Dendritic cell treated with granulocyte-macrophage colony-stimulating factor and Interleukin-4, amounts not matched to agents 40 ng/mL and 50 ng/mL, for 4 days (primary cell): ENCODE measurements around the gene ACP4.
A peak's percentile ranks its signal among the peaks of the same experiment; 100 is the strongest.

Experiments
- H3K27ac Mint-ChIP-seq: one replicate; pipeline ENCODE4 v1.8.0; 2022; ENCODE audit warnings: mild to moderate bottlenecking, mixed read lengths
- H3K27me3 Mint-ChIP-seq: one replicate; pipeline ENCODE4 v1.8.0; 2022; ENCODE audit warnings: mild to moderate bottlenecking, mixed read lengths
- H3K36me3 Mint-ChIP-seq: one replicate; pipeline ENCODE4 v1.8.0; 2022; ENCODE audit warnings: low read depth, mixed read lengths
- H3K4me1 Mint-ChIP-seq: one replicate; pipeline ENCODE4 v1.8.0; 2022; ENCODE audit warnings: low read depth, mixed read lengths
- H3K4me3 Mint-ChIP-seq: one replicate; pipeline ENCODE4 v1.8.0; 2022; ENCODE audit warnings: mild to moderate bottlenecking, moderate library complexity, mixed read lengths
- H3K9me3 Mint-ChIP-seq: one replicate; pipeline ENCODE4 v1.8.0; 2022; ENCODE audit warnings: mixed read lengths
- intact Hi-C: fragments of 100-400 bp; cut with micrococcal nuclease; formaldehyde crosslinking; loops from one replicate; pipeline ENCODE4 v1.15.0; 2022

ACP4 gene

DNA sequence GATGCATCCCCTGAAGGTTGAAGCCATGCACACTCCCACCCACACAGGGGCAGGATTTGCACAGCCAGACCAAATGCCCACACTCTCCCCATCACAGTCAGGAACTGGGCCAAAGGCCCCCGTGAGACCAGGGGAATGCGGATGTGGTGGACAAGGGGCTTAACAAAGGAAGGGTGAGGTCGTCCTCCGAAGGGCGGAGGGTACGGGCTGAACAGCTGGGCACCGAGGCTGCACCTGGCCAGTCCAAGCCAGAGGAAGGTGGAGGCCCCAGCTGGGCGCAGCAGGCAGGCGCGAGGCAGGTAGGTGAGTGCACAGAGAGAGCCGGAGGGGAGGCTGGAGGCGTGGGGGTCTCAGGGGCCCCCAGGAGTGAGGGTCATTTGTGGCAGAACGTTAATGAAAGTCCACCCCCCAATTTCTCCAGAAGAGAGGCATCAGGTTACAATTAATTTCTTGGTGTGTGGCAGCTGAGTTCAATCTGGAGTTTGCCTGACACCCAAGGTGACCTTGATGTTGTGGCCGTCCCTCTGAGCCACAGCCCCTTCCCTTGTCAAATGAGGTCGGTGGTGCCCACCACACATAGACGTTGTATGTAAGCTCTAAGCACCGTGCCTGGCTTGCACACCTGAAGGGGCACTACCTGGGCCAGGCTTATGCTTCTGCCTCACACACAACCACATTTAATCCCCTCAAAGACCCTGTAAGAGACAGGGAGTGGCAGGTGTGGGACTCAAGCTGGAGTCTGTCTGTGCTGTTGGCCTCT, 40.2 kb downstream of the ACP4 start:
- Mint-ChIP-seq H3K4me3 (no peak overlapping the region), H3K4me1 (no peaks in the 10 kb centered on the region), H3K27me3 (peaks cover 56% of the 10 kb centered on the region), H3K36me3 (no peaks in the 10 kb centered on the region), H3K9me3 (no peaks in the 10 kb centered on the region), H3K27ac (no peak overlapping the region)
- intact Hi-C loops: no loop called here

DNA sequence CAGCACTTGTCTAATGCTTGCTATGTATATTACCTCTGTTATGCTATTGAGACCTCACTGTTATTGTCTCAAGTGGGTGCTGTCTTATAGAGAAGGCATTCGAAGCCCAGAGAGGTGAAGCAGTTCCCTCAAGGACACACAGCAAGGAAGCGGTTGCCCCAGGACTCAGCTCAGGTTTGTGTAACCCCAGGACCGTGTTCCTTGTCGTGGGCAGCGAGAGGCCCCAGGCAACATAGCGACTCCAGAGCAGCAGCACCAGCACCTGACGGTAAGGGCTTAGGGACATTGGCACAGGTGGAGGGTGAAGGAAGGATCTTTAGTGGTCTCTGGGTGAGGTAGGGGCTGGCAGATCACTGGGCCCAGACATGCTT, 40.8 kb downstream of the ACP4 start:
- H3K4me1 Mint-ChIP-seq: peaks cover under 1% of the 10 kb centered on the region
- intact Hi-C loops: no loop called here
- no peaks in the 10 kb centered on the region for H3K36me3 Mint-ChIP-seq
- no peak overlapping the region for H3K4me3 Mint-ChIP-seq
- H3K9me3 Mint-ChIP-seq: no peaks in the 10 kb centered on the region
- H3K27ac Mint-ChIP-seq: no peak overlapping the region
- peaks cover 60% of the 10 kb centered on the region for H3K27me3 Mint-ChIP-seq

DNA sequence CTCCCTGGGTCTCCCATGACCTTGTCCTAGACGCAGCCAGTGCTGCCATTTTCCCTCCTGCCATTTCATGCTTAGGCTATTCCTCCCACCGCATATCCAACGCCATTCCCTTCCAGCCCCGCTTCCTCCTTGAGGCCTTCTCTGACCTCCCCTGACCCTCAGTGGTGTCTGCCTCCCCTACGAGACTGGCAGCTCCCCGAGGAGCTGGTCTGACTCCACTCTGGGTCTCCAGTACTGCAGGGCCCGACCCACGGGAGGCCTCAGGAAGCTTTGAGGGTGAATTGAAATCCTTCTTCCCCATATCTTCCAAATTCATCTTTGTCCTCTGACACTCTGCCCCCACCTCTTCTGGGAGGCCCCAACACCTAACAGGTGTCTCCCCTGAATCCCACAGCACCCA, 42.5 kb downstream of the ACP4 start:
- intact Hi-C loops: no loop called here
- Mint-ChIP-seq H3K4me1 (peaks cover 9% of the 10 kb centered on the region), H3K36me3 (no peaks in the 10 kb centered on the region), H3K27ac (no peak overlapping the region), H3K27me3 (peaks cover 63% of the 10 kb centered on the region), H3K9me3 (no peaks in the 10 kb centered on the region), H3K4me3 (no peak overlapping the region)

DNA sequence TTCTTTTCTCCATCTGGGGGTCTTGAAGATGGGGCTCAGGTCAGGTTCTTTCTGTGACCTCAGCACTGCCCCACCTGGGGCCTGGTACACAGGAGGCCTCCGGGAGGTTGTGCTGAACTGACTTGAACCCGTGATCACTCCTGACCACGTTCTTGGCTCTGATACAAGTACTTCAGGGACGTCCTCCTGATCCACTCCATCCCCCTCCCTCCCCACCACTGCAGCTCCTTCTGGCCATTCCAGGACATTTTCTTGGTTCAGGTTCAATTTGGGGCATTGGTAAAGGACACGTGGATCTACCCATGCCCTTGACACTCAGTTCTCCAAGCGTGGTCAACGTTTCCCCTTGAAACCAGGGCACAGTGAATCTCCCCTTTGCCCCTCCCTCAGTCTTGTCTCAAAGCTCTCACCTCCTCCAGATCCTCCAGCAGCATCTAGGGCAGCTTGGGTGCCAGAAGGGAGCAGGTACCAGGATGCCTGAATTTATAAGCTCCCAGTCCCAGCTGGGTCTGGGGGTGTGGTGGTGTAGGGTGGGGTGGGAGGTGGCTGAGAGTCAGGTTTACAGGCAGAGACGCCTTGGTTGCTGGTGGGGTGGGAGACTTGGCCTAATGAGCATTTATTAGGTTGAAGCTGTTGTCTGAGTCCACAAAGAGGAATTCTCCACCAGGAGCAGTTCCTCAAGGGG, 43.0 kb downstream of the ACP4 start, which contains the start of gene KLK15:
Gene KLK15 (minus strand): TSS at position 458 of the 685 bp plus-strand sequence. CDS start 2,082 bp downstream, outside the sequence.
- no peaks in the 10 kb centered on the region for H3K9me3 Mint-ChIP-seq
- peaks cover 63% of the 10 kb centered on the region for H3K27me3 Mint-ChIP-seq
- no peak within 1 kb of the TSS for H3K4me3 Mint-ChIP-seq
- H3K27ac Mint-ChIP-seq: no peak within 1 kb of the TSS
- peaks cover 9% of the 10 kb centered on the region for H3K4me1 Mint-ChIP-seq
- no peaks in the 10 kb centered on the region for H3K36me3 Mint-ChIP-seq
- intact Hi-C loops: no loop called here

DNA sequence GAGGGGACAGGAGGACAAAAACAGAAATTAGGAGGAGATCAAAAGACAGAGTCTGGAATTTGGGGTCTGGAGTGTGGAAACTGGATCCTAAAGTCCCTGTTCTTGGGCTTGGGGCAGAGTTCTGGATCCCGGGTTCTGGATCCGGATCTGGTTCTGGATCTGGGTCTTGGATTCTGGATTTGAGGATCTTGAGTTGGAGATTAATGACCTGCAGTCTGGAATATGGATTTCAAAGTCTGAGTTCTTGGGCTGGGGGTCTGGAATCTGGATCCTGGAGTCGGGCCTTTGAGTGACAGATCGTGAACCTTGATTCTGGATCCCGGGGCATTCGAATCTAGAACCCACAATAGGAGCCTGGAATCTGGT, 43.6 kb downstream of the ACP4 start:
- Mint-ChIP-seq H3K36me3 (no peaks in the 10 kb centered on the region), H3K27ac (no peak overlapping the region), H3K4me3 (no peak overlapping the region), H3K27me3 (peaks cover 65% of the 10 kb centered on the region), H3K4me1 (peaks cover 9% of the 10 kb centered on the region), H3K9me3 (no peaks in the 10 kb centered on the region)
- intact Hi-C loops: no loop called here

DNA sequence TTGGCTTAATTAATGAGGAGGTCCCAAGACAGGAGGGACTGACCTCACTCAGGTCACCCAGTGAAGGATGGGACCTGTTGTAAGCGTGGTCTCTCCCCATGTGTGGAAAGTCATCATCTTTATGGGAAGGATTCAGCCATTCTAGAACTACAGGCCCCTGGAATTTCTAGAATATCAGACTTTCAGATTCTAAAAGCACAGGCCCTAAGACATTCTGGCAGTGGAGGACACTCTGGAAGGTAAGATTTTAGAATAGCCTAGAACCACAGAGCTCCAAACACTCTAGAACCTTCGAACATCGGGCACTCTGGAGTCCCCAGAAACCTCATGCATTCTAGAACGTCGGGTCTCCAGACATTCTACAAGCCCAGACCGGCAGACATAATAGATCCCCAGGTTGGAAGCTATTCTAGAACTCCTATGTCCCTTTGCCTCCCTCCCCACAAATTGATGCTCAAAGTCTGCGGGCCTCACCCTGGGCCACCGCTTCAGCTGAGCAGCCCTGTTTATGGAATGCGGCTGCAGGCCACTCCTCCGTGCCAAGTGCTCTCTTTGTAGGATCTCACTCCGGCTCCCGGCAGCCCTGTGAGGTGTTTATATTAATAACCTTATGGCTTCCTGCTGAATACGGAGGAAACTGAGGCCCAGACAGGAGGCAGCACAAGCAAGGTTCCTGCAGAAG, 45.0 kb downstream of the ACP4 start:
- H3K27me3 Mint-ChIP-seq: peaks cover 69% of the 10 kb centered on the region
- intact Hi-C loops: no loop called here
- peak overlapping the region; percentile 62 for H3K27ac Mint-ChIP-seq
- no peaks in the 10 kb centered on the region for H3K36me3 Mint-ChIP-seq
- peaks cover 9% of the 10 kb centered on the region for H3K4me1 Mint-ChIP-seq
- H3K4me3 Mint-ChIP-seq: peak overlapping the region; percentile 71
- no peaks in the 10 kb centered on the region for H3K9me3 Mint-ChIP-seq

DNA sequence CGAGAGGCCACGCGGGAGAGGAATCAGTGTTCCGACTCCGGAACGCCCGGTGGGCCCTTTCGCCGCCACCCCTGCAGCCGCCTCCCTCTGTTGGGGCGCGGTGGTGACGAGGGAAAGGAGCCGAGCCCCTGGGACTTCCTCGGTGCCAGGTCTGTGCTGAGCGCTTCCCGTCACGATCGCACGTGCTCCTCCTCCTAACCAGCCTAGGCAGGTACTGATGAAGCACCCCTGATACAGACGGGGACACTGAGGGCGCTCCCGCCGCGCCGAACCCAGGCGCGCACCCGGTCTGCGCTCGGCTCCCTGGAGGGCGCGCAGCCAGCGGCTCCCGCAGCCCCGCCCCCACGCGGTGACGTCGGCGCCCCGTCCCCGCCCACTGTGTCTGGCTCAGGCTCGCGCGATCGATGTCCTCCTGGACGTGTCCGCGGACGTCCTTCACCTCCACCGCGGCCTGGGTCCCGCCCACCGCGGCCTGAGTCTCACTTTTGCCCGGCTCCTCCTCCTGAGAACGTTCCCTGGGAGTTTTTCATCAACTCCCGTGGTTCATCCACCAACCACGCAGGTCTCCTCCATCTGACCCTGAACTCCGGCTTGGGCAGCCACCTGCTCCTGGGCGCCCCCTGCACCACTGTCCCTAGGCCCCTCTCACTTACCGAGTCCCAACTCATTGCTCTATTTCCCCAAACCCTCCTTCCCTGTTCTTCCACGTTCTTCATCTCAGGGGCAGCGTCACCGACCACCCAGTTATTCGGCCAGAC, 45.7 kb downstream of the ACP4 start:
- no peaks in the 10 kb centered on the region for H3K36me3 Mint-ChIP-seq
- H3K4me1 Mint-ChIP-seq: peaks cover 9% of the 10 kb centered on the region
- peaks cover 69% of the 10 kb centered on the region for H3K27me3 Mint-ChIP-seq
- peak overlapping the region; percentile 62 for H3K27ac Mint-ChIP-seq
- peak overlapping the region; percentile 71 for H3K4me3 Mint-ChIP-seq
- no peaks in the 10 kb centered on the region for H3K9me3 Mint-ChIP-seq
- intact Hi-C loops: no loop called here

DNA sequence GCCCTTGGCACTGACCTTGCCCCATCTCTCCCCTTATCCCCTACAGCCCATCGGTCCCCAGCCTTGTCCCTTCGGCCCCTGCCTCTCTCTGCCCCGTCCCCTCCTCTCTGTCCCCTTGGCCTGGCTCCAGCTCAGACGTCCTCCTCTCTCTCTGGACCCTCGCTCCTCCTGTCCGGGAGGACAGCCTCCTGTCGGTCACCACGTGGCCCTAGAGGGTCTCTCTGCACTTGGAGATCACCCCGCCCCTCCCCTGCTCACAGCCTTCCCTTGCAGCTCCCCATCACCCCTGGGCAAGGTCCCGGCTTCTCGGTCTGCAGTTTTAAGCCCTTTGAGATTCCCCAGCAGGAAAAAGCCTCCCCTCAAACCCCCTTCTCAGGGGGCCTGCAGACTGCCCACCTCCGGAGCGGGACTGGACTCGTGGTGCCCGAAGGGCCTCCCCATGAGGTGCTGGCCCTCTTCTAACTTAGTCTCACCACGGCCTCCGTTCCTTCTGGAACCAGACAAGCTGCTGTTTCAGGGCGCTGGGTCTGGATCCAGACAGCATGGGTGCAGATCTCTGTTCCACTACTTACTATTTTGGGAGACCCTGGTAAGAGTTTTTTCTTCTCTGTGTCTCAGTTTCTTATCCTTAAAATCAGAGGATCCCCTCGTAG, 46.5 kb downstream of the ACP4 start:
- H3K27me3 Mint-ChIP-seq: peaks cover 66% of the 10 kb centered on the region
- peaks cover 9% of the 10 kb centered on the region for H3K4me1 Mint-ChIP-seq
- H3K27ac Mint-ChIP-seq: peak overlapping the region; percentile 62
- intact Hi-C loops: no loop called here
- peak overlapping the region; percentile 71 for H3K4me3 Mint-ChIP-seq
- no peaks in the 10 kb centered on the region for H3K36me3 Mint-ChIP-seq
- no peaks in the 10 kb centered on the region for H3K9me3 Mint-ChIP-seq

DNA sequence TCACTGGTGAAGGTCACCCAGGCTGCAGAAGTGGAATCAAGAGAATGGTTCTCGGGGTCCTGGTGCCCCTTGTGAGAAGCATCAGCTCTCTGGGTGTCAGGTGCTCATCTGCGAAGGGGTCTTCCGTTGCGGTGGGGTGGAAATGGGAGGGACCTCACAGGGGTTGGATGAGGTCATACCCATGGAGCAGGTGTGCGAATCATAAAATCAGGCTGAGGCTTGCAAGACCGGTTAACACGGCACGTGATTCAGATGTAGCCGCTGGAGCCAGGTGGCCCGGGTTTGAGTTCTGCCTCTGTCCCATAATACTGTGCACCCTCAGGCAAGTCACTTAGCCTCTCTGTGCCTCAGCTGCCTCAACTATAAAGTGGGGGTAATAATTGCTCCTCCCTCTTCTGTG, 47.1 kb downstream of the ACP4 start:
- intact Hi-C loops: no loop called here
- H3K4me3 Mint-ChIP-seq: no peak overlapping the region
- peaks cover 62% of the 10 kb centered on the region for H3K27me3 Mint-ChIP-seq
- no peak overlapping the region for H3K27ac Mint-ChIP-seq
- H3K36me3 Mint-ChIP-seq: no peaks in the 10 kb centered on the region
- peaks cover 9% of the 10 kb centered on the region for H3K4me1 Mint-ChIP-seq
- no peaks in the 10 kb centered on the region for H3K9me3 Mint-ChIP-seq

DNA sequence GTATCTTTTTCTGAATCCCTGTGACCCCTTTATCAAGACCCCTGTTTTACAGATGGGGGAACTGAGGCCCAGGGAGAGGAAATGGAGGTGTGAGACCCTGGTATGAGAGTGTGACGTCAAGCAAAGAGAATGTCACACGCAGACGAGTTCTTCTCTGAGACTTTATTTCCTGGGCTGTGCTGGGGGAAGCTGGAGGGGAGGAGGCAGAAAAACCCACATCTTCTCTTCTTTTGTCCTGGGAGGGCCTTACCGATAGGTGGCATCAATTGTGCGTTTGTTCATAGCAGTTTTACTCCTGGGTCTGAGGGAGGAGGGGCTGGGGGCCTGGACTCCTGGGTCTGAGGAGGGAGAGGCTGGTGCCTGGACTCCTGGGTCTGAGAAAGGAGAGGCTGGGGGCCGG, 48.0 kb downstream of the ACP4 start:
- H3K9me3 Mint-ChIP-seq: no peaks in the 10 kb centered on the region
- peaks cover 55% of the 10 kb centered on the region for H3K27me3 Mint-ChIP-seq
- intact Hi-C loops: no loop called here
- H3K36me3 Mint-ChIP-seq: no peaks in the 10 kb centered on the region
- peaks cover 9% of the 10 kb centered on the region for H3K4me1 Mint-ChIP-seq
- H3K4me3 Mint-ChIP-seq: no peak overlapping the region
- no peak overlapping the region for H3K27ac Mint-ChIP-seq

DNA sequence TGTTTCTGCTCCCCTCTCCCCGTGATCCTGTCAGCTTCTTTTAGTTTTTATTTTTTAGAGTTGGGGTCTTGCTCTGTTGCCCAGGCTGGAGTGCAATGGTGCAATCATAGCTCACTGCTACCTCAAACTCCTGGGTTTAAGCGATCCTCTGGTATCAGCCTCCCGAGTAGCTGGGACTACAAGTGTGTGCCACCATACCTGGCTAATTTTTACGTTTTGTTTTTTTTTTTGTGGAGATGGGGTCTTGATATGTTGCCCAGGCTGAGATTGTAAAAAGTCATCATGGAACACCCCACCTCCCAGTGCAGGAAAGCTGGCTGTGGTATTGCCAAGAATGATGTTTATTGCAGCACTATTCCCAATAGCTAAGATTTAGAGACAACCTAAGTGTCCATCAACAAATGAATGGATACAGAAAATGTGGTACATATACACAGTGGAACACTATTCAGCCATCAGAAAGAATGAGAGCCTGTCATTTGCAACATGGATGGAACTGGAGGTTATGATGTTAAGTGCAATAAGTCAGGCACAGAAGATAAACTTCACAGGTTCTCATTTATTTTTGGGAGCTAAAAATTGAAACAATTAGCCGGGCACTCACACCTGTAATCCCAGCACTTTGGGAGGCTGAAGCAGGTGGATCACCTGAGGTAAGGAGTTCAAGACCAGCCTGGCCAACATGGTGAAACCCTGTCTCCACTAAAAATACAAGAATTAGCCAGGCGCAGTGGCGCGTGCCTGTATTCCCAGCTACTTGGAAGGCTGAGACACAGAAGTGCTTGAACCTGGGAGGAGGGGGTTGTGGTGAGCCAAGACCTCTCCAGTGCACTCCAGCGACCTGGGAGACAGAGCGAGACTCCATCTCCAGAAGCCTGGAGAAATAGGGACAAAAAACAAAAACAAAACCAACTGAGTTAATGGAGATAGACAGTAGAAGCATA, 49.8 kb downstream of the ACP4 start:
- no peak overlapping the region for H3K27ac Mint-ChIP-seq
- intact Hi-C loops: no loop called here

DNA sequence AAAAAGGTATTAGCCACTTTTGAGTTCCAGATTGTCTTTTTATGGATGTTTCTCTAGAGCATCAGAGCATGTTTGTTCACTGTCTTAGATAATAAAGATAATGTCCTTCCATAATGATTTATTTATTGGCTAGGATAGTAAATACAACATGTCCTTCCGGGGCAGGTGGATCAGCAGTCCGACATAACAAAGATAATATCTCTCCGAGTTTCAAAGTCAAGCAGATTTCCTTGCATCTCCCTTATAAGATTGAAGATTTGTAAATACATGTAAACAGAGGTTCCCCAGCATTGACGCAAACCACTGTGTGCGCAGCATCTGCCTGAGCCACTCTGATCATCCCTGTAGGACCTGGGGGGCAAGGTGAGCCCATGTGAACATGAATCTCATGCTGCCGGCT, 51.9 kb downstream of the ACP4 start:
- no peak overlapping the region for H3K4me3 Mint-ChIP-seq
- H3K27ac Mint-ChIP-seq: no peak overlapping the region
- peaks cover 39% of the 10 kb centered on the region for H3K27me3 Mint-ChIP-seq
- intact Hi-C loops: no loop called here
- H3K36me3 Mint-ChIP-seq: no peaks in the 10 kb centered on the region
- H3K4me1 Mint-ChIP-seq: no peaks in the 10 kb centered on the region
- H3K9me3 Mint-ChIP-seq: no peaks in the 10 kb centered on the region

More for the DNA sequence above, 49.8 kb downstream of the ACP4 start:
- Mint-ChIP-seq H3K27me3 (peaks cover 56% of the 10 kb centered on the region), H3K9me3 (no peaks in the 10 kb centered on the region), H3K4me1 (peaks cover 9% of the 10 kb centered on the region), H3K36me3 (no peaks in the 10 kb centered on the region), H3K4me3 (no peak overlapping the region)

DNA sequence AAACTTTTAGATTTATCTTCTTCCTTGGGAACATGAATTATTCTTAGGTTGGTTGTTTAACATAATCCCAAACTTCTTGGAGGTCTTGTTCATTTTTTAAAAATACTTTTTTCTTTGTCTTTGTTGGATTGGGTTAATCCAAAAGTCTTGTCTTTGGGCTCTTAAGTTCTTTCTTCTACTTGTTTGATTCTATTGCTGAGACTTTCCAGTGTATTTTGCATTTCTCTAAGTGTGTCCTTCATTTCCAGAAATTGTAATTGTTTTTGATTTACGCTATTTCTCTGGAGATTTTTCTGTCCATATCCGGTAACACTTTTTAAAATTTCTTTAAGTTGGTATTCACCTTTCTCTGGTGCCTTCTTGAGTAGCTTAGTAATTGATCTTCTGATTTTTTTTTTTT, 53.0 kb downstream of the ACP4 start:
- H3K27ac Mint-ChIP-seq: no peak overlapping the region
- no peaks in the 10 kb centered on the region for H3K36me3 Mint-ChIP-seq
- intact Hi-C loops: no loop called here
- peaks cover 30% of the 10 kb centered on the region for H3K27me3 Mint-ChIP-seq
- no peak overlapping the region for H3K4me3 Mint-ChIP-seq
- H3K4me1 Mint-ChIP-seq: no peaks in the 10 kb centered on the region
- H3K9me3 Mint-ChIP-seq: no peaks in the 10 kb centered on the region
